ENCODE data around the gene PRELP. TPM values are rescaled to one million over a fixed set of nuclear protein-coding genes. Genes with fewer than 3 reads are reported as not detected.

The PRELP gene
- not detected in 2 replicates for total RNA-seq

GRCh38 chr1:203475012-203475981 lies at the start of gene PRELP:
Gene PRELP (plus strand): TSS chr1:203475806. CDS start chr1:203483185, 7,379 bp downstream.

DNA sequence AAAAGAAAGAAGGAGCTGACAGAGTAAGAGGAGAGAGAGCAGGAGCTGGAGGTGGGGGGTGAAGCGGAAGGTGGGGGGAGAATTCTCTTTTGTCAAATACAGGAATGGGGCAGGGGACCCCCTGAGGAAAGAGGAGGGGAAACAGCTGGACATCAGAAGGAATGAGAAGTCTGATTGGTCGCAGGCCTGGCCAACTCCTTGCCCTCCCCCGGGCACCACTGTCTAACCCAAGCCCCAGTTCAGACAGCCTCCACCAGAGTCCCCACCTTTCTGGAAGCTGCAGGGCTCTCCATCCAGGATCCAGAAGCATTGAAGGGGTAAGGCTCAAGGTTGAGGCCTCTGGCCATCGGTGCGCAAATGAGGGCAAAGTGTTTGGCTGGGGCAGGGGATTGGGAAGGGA lies 18.3 kb downstream of the PRELP start, which contains the start of gene OPTC:
TSS of gene OPTC (plus strand) at position 253 of the 400 bp plus-strand sequence. CDS start 1,853 bp downstream, outside the sequence.

Other genes starting within 250 kb of the PRELP start
- not detected in 2 replicates for gene CHIT1, start 246.1 kb upstream of the PRELP start, total RNA-seq
- gene BTG2, start 170.3 kb upstream of the PRELP start, total RNA-seq: 30.3 and 40.7 TPM in 2 replicates
- 0.65 and 21.8 TPM in 2 replicates for gene FMOD, start 124.7 kb upstream of the PRELP start, total RNA-seq
- gene OPTC, start 18.3 kb downstream of the PRELP start, total RNA-seq: not detected in 2 replicates
- gene ATP2B4, start 151.0 kb downstream of the PRELP start, total RNA-seq: 83.1 and 137 TPM in 2 replicates

All from bladder microvascular endothelial cell (primary cell).